NCI-H446 (cell line): ENCODE data around the gene DAPP1.
"Not testable (repeated sequence)": the region's sequence is repeated elsewhere in the genome, so short reads cannot be mapped to it uniquely, and the experiment has no call there.

ENCODE experiments used
- DNase-seq, 2 experiments: peaks; one replicate each; lab custom pipeline; 2025; lab: John Stamatoyannopoulos, UW

DAPP1 gene, protein sequence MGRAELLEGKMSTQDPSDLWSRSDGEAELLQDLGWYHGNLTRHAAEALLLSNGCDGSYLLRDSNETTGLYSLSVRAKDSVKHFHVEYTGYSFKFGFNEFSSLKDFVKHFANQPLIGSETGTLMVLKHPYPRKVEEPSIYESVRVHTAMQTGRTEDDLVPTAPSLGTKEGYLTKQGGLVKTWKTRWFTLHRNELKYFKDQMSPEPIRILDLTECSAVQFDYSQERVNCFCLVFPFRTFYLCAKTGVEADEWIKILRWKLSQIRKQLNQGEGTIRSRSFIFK

DNA sequence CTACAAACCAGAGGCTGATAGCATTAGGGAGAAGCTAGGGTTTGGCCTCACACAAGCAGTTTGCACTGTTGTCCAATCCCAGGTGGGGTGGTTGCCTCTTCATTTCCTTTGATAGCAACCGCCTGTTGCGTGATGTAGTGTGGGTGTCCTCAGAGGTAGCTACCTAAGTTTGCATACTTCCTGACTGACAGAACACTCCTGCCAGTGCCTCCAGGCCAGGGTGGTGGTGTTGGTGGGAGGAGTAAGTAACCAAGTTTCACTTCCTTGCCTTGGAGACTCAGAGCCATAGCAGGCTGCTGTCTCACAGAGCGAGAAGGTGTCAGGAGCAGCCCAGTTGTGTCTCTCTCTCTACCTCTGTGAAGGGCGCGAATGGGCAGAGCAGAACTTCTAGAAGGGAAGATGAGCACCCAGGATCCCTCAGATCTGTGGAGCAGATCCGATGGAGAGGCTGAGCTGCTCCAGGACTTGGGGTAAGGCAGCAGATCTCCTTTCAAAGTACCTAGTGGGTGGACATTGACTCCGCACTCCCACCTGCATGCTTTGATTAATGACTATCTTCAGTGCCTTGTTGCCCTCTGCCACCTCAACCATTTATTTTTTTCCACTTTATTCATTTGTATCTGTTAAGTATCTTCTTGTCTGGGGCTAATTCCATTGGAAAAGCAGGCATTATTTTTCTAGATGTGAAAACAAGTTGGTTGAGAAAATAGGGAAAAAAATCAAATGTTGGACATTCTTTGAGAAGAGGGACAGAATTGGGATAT lies at the start of gene DAPP1:
DAPP1 (plus strand) TSS at position 283 of the 764 bp plus-strand sequence; CDS start at position 370, 87 bp downstream.
- DNase-seq: no peak

DNA sequence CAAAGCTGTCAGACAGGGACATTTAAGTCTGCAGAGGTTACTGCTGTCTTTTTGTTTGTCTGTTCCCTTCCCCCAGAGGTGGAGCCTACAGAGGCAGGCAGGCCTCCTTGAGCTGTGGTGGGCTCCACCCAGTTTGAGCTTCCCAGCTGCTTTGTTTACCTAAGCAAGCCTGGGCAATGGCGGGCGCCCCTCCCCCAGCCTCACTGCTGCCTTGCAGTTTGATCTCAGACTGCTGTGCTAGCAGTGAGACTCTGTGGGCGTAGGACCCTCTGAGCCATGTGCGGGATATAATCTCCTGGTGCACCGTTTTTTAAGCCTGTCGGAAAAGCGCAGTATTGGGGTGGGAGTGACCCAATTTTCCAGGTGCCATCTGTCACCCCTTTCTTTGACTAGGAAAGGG lies 45.8 kb upstream of the DAPP1 start:
- not testable (repeated sequence) for DNase-seq

DNA sequence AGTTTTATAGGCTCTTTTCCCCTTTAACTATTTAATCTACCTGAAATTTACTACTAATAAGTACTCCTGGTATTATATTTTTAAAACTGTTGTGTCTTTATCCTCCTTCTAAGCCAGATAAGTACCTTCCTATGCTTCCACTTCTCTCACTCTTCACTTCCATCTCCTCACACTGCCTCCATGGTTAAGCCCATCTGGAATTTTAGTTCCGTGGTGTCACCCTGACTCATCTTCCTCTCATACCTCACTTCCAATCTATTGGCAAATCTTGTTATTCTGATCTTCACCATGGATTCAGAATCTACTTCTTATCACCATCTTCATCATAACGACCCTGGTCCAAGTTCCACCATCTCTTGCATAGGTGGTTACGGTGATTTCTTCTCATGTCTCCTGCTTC lies 32.7 kb upstream of the DAPP1 start:
- DNase-seq: no peak

DNA sequence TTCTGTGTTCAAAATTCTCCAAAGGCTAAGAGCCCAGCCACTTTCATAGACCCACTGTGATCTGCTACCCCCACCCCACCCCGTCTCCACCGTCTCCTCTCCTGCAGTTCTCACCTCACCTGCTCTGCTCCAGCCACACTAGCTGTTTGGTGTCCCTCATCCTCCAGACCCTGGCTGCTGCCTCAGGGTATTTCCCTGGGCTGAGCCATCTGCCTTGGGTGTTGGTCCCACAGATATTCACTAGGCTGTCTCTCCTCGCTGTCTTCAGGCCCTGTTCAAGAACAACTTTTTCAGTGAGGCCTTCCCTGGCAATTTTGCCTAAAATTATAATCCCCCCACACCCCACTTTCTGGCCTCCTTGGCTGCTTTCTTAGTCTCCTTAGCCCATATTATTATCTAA lies 31.8 kb upstream of the DAPP1 start:
- DNase-seq: no peak

DNA sequence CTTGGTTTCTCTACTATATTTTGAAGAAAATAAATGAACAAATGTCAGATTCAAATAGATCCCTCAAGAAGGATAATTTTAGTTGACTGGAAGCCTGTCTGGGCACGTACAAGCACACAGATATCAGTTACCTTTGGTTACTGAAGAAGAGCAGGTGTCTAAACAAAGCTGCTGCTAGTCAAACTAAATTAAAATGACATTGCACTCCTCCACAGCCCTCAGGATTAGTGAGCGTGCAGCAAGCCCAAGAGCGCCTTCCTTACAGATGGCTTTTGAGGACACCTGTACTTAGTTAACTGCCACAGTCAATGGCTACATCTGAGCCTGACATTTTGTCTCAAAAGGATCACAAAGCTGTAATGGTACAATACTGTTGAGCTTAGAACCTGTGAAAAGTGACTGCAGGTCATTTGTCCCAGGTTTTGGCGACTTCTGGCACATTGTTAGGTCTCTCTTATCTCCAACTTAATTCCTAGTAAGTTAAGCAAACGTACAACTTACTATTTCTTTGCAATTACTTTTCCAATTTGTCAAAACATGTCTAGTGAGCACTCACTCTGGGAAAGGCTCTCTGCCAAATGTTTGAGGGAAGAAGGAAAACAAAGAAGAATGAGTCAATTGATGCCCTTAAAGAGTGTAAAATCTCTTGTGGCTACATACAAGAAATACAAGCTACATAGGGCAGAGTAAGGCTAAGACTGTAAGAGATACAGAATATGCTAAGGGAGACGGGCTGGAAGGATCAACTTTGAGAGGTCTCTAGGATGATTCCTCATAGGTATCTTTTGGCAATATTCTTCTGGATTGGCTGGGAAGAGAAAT lies 25.6 kb upstream of the DAPP1 start:
- no peak for DNase-seq

DNA sequence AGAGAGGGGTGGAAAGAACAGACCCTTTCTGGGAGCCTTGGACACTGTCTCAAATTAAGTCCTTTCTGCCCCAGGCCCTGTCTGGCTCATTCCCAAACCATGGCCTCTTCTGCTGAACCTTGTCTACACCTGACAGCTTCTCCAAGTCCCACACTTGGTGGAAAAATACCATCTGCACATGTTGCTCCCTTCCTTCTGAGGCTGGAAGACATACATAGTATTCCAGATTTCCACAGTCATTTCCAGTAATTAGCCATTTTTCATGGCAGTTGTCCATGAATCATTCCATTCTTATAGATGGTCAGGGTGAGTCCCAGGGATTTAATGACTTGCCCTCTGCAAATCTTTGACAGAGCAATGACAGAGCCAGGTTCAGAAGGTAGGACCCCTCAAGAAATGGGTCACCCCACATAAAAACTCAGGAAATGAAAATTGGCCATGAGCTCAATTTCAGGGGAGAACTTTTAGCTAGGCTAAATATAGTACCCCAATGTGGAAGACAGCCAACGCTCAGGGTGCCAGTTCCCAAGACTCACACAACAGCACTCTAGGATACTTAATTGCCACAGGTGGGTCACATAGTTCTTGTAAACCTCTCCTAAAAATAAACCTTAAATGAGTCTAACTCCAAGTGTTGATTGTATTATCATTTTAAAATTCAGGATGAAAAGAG lies 16.2 kb upstream of the DAPP1 start:
- DNase-seq: peak in 1 of 2 experiments; percentile 3

DNA sequence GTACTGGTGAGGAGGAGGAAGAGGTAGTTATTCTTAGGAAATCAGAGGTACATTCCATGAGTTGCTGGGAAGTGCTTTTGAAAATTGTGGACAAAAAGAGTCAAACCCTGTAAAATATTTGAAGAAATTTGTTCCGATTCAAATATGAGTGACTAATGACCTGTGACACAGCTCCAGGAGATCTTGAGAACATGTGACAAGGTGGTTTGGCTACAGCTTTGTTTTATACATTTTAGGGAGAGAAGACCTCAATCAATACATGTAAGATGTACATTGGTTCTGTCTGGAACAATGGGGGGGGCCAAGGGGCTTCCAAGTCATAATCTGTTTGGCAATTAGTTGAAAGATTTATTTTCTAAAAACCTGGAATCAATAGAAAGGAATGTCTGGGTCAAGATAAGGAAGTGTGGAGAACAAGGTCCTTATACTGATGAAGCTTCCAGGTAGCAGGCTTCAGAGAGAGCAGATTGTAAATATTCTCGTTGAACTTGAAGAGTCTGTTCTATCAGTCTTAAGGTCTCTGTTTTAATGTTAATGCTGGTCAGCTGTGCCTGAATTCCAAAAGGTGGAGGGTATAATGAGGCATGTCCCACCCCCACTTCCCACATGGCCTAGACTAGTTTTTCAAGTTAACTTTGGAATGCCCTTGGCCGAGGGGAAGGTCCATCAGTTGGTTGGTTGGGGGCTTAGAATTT lies 15.5 kb upstream of the DAPP1 start:
- no peak for DNase-seq

DNA sequence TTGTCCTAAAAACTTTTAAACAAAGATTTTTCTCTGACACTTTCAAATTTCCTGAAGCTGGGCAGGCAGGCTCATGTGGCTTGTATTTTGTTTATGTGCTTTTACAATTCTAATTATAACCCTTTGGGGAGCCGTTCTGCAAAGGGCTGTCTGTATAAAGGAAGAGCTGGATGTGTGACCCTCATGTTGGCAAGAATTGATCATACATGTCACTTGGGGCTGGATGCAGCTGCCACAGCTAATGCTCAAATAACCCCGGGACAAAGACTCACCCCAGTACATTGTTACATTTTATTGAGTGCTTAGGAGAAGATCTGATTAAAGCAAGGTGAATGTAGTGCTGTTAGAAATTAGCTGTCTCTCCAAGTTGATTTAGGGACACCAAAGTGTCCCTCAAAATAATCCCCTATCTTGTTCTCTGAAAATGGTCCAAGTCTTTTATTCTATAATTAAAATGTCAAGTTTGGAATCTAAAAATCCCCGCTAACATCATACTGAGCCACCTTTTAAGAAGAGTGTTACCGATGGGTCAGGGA lies 13.0 kb upstream of the DAPP1 start:
- no peak for DNase-seq

DNA sequence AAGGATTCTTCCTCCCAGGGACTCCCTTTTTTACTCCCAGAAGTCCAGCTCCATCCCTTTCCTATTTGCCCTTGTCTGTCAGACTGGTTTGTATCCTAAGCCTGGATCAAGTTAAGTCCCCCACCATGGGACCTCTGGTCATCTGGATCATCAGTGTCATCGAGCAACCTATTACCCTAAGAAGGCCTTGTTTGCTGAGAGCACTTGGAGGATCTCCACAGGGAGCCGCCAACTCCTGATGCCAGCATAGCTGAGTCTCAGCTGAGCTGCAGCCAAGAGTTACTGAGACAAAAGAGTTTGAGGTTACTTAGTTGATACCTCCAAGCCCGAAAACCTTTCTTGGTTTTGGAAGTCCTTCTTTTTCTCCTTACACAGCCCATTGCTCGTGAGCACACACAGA lies 10.1 kb upstream of the DAPP1 start:
- DNase-seq: peak in 1 of 2 experiments; percentile 34

DNA sequence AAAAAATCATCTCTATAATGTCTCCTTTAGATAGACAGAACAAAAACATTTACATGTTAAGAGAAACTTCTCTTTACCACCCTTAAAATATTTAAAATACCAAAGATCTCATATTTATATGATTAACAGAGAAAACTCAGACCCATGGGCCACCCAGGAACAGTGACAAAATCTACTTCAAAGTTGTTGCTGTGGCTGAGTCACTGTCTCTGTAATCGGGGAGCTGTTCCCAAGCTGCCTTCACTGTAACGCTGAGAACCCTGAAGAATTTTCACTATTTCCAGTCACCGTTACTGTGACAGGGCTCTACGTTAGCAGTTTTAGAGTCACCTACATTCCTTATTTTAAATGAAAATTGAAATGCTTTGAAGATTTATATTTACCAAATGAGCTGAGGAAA lies 9.0 kb upstream of the DAPP1 start:
- DNase-seq: no peak

DNA sequence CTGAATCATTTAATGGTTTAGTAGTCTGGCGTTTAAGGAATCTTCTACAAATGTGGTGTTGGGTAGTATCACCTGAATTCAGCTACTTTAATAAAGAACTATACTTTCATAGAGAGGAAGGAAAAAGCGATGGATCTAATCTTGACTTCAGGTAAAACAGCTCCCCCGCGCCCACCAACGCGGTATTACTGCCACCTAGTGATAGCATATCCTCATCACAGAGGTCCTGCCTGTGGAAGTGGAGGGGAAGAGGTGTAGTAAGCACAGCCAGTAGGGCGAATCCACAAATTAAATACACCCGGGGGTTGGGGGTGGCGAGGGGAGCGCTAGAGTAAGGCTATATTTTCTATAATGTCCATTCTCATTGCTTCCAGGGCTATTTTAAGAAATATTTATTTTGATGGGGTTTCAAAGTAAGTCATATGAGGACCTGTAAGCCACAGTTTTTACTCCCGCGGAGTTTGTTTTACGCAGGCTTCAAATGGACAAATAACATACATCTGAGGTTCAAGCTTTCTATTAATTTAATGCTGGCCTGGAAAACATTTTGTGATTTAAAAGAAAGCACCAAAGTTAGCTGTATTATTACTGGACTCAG lies 8.3 kb upstream of the DAPP1 start:
- peak in 1 of 2 experiments; percentile 29 for DNase-seq

DNA sequence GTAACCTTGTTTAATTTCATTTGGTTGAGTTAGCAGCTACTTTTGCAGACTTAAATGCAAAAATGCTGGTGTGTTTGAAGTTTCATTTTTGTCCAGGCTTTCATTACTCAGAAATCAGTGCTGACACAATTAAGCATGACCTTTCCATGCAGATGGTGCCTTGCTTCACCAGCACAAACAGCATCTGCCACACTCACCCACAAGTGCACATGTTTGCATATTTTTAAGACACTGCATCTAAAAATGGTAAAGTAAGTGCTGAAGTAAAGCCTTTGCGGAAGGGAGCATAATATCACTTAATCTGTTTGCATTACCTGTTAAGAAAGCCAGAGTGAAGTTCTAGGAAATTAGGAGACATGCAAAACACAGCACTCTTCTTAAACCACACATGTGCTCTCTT lies 7.3 kb upstream of the DAPP1 start:
- DNase-seq: peak in 1 of 2 experiments; percentile 15

DNA sequence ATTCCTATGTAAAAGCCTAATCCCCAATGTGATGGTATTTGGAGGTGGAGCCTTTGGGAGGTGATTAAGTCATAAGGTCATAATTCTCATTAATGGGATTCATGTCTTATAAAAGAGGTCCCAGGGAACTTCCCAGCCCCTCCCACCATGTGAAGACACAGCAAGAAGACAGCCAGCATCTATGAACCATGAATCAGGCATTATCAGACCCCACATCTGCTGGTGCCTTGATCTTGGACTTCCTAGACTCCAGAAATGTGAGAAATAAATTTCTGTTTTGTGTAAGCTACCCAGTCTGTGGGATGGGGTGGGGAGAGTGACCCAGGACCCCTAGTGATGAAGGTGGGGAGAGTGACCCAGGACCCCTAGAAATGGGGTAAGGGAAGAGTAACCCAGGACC lies 6.1 kb upstream of the DAPP1 start:
- no peak for DNase-seq

DNA sequence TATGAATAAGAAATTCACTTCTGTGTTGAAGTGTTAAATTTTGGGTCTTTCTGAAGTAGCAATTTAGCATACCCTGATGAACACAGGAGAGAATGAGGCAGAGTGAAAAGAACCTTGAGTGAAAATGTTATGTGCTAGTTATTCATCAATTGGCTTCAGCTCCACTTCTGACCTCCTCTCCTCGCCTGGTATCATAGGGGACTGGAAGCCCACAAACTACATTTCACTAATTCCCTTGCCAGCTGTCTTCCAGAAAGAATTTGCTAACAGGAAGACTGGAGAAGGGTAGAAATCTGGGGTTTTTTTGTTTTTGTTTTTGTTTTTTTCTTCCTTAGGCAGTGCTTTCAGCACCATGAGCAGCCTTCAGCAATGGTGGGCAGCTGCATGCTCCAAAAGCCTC lies 5.5 kb upstream of the DAPP1 start:
- no peak for DNase-seq

DNA sequence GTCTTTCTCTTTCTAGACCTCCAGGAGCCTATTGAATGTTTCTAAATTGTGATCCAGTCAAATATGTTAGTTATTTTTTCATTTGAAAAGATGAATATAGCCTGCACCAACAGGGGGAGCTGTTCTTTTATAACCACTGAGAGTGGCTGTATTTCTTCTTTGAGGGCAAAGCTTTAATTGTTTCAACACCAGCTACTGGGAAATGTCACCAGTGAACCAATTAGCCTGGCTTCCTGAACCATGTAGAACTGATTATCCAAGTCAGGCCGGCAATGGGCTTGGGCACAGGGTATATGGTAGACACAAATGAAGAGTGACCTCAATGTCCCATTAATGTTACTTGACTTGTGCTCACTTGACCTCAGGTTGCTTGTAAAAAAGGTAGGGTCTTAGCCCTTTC lies 4.8 kb upstream of the DAPP1 start:
- peak in 1 of 2 experiments; percentile 8 for DNase-seq

DNA sequence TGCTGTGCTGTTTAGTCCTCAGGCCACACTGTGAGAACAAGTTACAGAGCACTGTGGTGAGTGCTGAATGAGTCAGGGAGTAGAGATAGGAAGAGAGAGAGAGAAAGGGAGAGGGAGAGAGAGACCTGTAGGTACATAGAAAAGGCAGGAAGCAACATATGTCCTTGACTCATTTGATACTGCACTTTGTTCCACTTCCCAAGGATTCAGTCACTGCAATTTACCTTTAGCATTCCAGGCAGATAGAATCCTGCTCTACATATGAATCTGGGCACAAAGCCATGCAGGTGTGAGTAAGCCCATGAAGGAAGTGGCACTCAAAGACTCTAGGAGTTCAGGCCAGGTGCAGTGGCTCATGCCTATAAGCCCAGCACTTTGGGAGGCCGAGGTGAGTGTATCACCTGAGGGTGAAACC lies 1.0 kb upstream of the DAPP1 start:
- no peak for DNase-seq

DNA sequence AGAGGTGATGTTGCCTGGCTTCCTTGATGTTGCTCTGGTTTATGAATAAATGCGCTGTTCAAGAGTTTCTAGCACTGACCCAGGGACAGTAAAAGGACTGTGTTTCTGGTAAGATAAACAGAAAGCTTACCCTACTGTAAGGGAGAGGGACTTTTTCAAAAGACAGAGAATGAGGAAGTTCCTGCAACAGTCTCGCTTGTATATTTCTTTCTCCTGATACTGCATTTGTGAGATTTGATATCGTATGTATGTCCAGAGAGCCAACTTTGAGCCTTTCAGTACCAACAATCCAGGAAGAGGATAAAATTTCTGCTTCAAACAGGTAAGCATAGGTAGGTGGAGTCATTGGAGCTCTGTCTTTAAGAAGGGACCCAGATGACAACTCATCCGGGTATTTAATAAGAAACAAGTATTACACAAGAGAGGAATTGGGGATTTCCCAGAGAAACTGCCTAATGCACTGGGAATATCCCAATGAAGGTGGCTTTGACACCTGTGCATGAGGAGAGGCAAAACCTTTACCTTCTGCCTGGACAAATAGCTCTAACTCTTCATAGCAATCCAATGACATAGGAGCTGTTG lies 773 bp downstream of the DAPP1 start:
- DNase-seq: no peak

DNA sequence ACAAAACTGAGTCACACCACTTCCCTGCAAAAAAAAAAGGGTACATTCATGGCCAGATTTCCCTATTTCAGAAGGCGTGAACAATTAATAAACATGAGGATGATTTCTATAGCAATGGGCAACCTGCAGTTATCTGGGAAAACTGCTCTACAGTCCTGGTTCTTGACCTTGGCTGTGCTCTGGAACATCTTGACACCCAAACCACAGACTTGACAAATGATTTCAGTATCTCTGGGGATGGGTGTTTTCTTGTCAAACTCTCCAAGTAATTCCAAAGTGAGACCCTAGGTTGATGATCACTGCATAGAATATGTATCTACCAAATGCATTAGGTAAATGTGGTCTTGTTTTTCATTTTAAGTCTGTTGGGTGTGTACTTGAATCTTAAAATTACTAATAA lies 2.0 kb downstream of the DAPP1 start:
- no peak for DNase-seq

DNA sequence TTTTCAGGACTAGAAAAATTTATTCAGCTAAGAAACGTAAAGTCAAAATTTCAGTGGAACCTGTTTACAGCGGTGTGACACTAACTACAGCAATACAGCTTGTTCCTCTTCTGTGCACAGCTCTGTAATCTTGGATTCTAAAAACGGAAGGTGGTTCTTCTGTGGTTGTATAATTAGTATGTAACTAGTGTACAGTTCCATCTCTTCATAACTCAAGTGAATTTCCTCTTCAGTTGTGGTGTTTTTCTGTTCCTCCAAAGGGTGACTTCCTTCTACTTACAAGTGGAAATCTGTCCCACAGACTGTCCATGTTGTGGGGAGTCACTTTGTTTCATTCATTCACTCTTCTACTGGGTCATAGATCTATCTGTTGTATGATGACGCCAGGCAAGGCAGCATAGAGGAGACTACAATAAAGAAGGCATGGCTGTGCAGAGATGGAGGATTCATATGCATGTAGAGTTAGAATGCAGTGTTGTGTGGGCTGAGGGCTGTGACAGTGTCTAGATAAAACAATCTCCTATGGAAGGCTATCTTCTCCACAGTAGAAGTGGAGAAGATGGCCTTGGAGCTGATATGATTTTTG lies 5.4 kb downstream of the DAPP1 start:
- no peak for DNase-seq

DNA sequence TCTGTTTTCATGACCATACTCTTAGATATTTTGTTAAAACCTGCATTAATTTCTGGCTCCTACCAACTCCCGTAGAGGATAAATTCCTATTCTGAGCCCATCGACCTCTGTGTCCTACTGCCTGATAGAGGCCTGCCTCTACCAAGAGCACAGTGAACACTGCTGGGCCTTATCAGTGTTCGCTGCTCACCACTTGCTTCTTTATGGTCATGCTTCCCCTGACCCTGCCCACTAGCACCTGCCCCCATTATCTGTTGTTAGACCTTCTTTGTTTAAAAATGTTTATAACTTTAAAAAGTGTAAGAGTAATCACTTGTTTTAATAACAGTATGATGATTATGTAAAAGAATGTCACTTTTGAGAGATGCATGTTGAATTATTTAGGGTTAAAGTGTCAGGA lies 6.1 kb downstream of the DAPP1 start:
- no peak for DNase-seq
